Measurements from ENCODE around the gene MAP2K4. TPM values are rescaled to one million over a fixed set of nuclear protein-coding genes. Genes with fewer than 3 reads are reported as not detected.

Gene MAP2K4
- total RNA-seq, 1 donor from 2014 or later = 61.9 TPM

DNA sequence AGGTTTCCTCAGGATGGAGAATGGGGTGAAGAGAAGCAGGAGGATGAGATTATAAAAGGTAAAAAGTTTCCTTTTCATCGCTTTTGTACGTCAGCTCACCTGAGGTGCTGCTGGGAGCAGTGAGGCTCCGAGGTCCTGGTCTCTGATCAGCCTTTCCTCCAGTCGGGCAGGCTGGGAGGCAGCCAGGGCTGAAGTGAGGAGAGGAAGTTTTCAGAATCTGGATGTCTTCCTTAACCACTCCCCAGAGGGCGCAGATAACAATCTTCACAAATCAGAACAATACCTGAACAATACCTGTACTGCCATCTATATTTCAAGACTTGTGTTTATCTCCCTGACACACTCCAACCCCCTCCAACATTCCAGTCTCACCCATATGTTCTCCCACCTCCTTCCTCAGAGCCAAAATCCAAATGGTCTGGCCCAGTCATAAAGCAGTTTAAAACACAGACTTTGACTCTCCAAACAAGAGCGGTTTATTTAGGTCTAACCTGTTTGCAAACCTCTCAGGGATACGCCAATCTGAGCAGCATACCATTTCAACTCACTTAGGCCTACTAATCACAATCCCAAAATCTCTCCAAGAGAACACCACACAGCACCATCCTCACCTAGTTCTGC is 30.2 kb upstream of the MAP2K4 start:
- Histone ChIP-seq H3K9me3 (ENCODE audit: low read depth) (no peaks in the 10 kb centered on the region), H3K79me2 (ENCODE audit: low read depth) (peaks cover under 1% of the 10 kb centered on the region), H3K4me2 (no peak overlapping the region), H3K9ac (no peak overlapping the region), H2AFZ (replicated peaks) (no peak overlapping the region), H4K20me1 (ENCODE audit: low read depth) (no peaks in the 10 kb centered on the region), H3F3A (ENCODE audit: low read depth) (no peaks in the 10 kb centered on the region), H3K27ac (no peak overlapping the region), H3K4me3 (no peak overlapping the region), H3K4me1 (no peaks in the 10 kb centered on the region), H3K36me3 (peaks cover 4% of the 10 kb centered on the region), H3K27me3 (no peaks in the 10 kb centered on the region)
- no peaks in the 10 kb centered on the region for H3K4me1 Mint-ChIP-seq
- H3K36me3 Mint-ChIP-seq = peaks cover 14% of the 10 kb centered on the region
- no peak for TF ChIP-seq EZH2phosphoT487 (IDR thresholded peaks at IDR 0.05)
- TF ChIP-seq, protein P1, sequence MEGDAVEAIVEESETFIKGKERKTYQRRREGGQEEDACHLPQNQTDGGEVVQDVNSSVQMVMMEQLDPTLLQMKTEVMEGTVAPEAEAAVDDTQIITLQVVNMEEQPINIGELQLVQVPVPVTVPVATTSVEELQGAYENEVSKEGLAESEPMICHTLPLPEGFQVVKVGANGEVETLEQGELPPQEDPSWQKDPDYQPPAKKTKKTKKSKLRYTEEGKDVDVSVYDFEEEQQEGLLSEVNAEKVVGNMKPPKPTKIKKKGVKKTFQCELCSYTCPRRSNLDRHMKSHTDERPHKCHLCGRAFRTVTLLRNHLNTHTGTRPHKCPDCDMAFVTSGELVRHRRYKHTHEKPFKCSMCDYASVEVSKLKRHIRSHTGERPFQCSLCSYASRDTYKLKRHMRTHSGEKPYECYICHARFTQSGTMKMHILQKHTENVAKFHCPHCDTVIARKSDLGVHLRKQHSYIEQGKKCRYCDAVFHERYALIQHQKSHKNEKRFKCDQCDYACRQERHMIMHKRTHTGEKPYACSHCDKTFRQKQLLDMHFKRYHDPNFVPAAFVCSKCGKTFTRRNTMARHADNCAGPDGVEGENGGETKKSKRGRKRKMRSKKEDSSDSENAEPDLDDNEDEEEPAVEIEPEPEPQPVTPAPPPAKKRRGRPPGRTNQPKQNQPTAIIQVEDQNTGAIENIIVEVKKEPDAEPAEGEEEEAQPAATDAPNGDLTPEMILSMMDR (IDR thresholded peaks at IDR 0.05) = no peak
- TF ChIP-seq EZH2 (IDR thresholded peaks at IDR 0.05) = no peak
- peaks cover 4% of the 10 kb centered on the region for H3K27me3 Mint-ChIP-seq (ENCODE audit: insufficient read depth, low read depth)
- peaks cover 4% of the 10 kb centered on the region for H3K9me3 Mint-ChIP-seq
- no peak overlapping the region for H3K4me3 Mint-ChIP-seq
- no peak overlapping the region for H3K27ac Mint-ChIP-seq
- no peak for DNase-seq (ENCODE audit: low spot score)

- DNase-seq (ENCODE audit: low spot score) = no peak
- H3K27ac Mint-ChIP-seq = no peak overlapping the region
- peaks cover 4% of the 10 kb centered on the region for H3K9me3 Mint-ChIP-seq
- no peak overlapping the region for H3K4me3 ChIP-seq
- H3K4me1 ChIP-seq = no peaks in the 10 kb centered on the region
- no peaks in the 10 kb centered on the region for H3K27me3 ChIP-seq
- H3K36me3 Mint-ChIP-seq = peaks cover 14% of the 10 kb centered on the region
- no peak for TF ChIP-seq EZH2 (IDR thresholded peaks at IDR 0.05)
- TF ChIP-seq, protein P1 (IDR thresholded peaks at IDR 0.05) = no peak
- no peak overlapping the region for H2AFZ ChIP-seq (replicated peaks)
- no peaks in the 10 kb centered on the region for H3K9me3 ChIP-seq (ENCODE audit: low read depth)
- peaks cover 4% of the 10 kb centered on the region for H3K36me3 ChIP-seq
- no peak overlapping the region for H3K9ac ChIP-seq
- no peak overlapping the region for H3K4me3 Mint-ChIP-seq
- peaks cover 4% of the 10 kb centered on the region for H3K27me3 Mint-ChIP-seq (ENCODE audit: insufficient read depth, low read depth)
- no peaks in the 10 kb centered on the region for H3K4me1 Mint-ChIP-seq
- no peak overlapping the region for H3K27ac ChIP-seq
- no peak overlapping the region for H3K4me2 ChIP-seq
- no peaks in the 10 kb centered on the region for H4K20me1 ChIP-seq (ENCODE audit: low read depth)
- H3K79me2 ChIP-seq (ENCODE audit: low read depth) = peaks cover 9% of the 10 kb centered on the region
- H3F3A ChIP-seq (ENCODE audit: low read depth) = peaks cover 4% of the 10 kb centered on the region
These were observed 29.2 kb upstream of the MAP2K4 start for GRCh38 chr17:11991461-11991860.

DNA sequence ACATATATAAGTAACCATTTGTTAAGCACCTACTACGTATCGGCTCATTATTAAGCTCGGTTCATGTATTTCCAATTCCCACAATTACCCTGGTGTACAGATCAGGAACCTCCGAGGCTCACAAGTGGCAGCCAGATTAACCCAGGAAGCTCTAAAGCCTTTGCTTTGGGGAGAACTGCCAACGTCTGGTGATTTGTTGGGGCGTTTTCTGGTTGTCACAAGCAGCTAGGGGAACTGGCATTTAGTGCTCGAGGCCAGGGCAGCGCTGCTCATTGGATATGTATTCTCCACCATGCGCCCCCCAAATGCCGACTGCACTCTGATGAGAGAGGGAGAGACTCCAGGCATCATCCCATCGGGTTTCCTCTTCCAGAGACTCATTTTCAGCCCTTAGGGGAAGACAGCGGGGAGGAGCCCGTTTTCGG is 23.9 kb upstream of the MAP2K4 start:
- no peak for TF ChIP-seq EZH2phosphoT487 (IDR thresholded peaks at IDR 0.05)
- TF ChIP-seq, protein P1 (IDR thresholded peaks at IDR 0.05) = no peak
- TF ChIP-seq EZH2 (IDR thresholded peaks at IDR 0.05) = no peak
- Mint-ChIP-seq H3K27ac (no peak overlapping the region), H3K4me3 (peak overlapping the region; percentile 93), H3K36me3 (no peaks in the 10 kb centered on the region), H3K27me3 (ENCODE audit: insufficient read depth, low read depth) (peaks cover 6% of the 10 kb centered on the region), H3K9me3 (no peaks in the 10 kb centered on the region), H3K4me1 (no peaks in the 10 kb centered on the region)
- H3K79me2 ChIP-seq (ENCODE audit: low read depth) = peaks cover 9% of the 10 kb centered on the region
- peak overlapping the region; percentile 86 for H3K4me3 ChIP-seq
- H3K4me2 ChIP-seq = peak overlapping the region; percentile 87
- H3K36me3 ChIP-seq = no peaks in the 10 kb centered on the region
- H3F3A ChIP-seq (ENCODE audit: low read depth) = peaks cover 16% of the 10 kb centered on the region
- H2AFZ ChIP-seq (replicated peaks) = peak overlapping the region; percentile 91
- H3K27ac ChIP-seq = peak overlapping the region; percentile 66
- H3K9me3 ChIP-seq (ENCODE audit: low read depth) = no peaks in the 10 kb centered on the region
- H3K27me3 ChIP-seq = no peaks in the 10 kb centered on the region
- no peak for DNase-seq (ENCODE audit: low spot score)
- H4K20me1 ChIP-seq (ENCODE audit: low read depth) = no peaks in the 10 kb centered on the region
- H3K9ac ChIP-seq = peak overlapping the region; percentile 53
- no peaks in the 10 kb centered on the region for H3K4me1 ChIP-seq
